HepG2 (cell line): Measurements from ENCODE around the gene CD320. TPM values are rescaled to one million over a fixed set of nuclear protein-coding genes. Genes with fewer than 3 reads are reported as not detected.
"Not testable (repeated sequence)": the region's sequence is repeated elsewhere in the genome, so short reads cannot be mapped to it uniquely, and the experiment has no call there.

Experiments used
- ATAC-seq: fragments of 200-7000 bp; cut with Tn5 transposase; 3 replicates; pipeline ENCODE4 v1.9.1; 2020; ENCODE audit warnings: mild to moderate bottlenecking, moderate library complexity
- BruUV-seq: library from RNA; stranded (reverse); fragments of 400-500 nt; replicated peaks from 2 replicates; lab custom pipeline; 2021; lab: Mats Ljungman, UMichigan
- CTCF ChIA-PET: fragments of 300-600 bp; formaldehyde crosslinking; extraction: SDS; loops from one replicate; lab custom pipeline; 2021; ENCODE audit warnings: low total read pairs, inconsistent platforms, low intra/inter-chr PET ratio; lab: Yijun Ruan, JAX
- POLR2A ChIA-PET: fragments of 350-600 bp; sonication (Branson Sonifier 250); formaldehyde crosslinking; loops from one replicate; lab custom pipeline; 2020; ENCODE audit warnings: antibody characterized with exemption, inconsistent platforms; lab: Yijun Ruan, JAX
- DNase-seq: peaks from one replicate; pipeline ENCODE4 v3.0.0-alpha.2; 2015; ENCODE audit warnings: low spot score
- FAIRE-seq: peaks from 3 replicates; lab custom pipeline; 2011; peaks lifted over from hg19 to GRCh38; lab: Jason Lieb, UNC
- H2AFZ ChIP-seq: one replicate; pipeline ENCODE4 v1.6.1; 2011; ENCODE audit warnings: low read length, inconsistent platforms
- H3K27ac ChIP-seq: fragments of 300-600 bp; 3 replicates; pipeline ENCODE4 v1.8.0; 2011; ENCODE audit warnings: mixed run types, mild to moderate bottlenecking, mixed read lengths, low read length, inconsistent platforms; ENCODE audit not compliant: insufficient read depth; ENCODE audit errors: extremely low read length
- H3K27me3 ChIP-seq, 2 experiments: fragments of 200-600 bp in 1 of 2; 2 replicates in 1 of 2; 3 replicates in 1 of 2; pipeline versions ENCODE4 v1.6.0 to v1.8.0; 2011; ENCODE audit warnings: low read length in 2 of 2, mild to moderate bottlenecking in 2 of 2, moderate library complexity in 2 of 2, inconsistent platforms in 1 of 2; ENCODE audit not compliant: insufficient read depth in 2 of 2, control insufficient read depth in 1 of 2
- H3K36me3 ChIP-seq, 2 experiments: fragments of 200-600 bp in 1 of 2; replicated peaks in 1 of 2; 2 replicates in 1 of 2; 3 replicates in 1 of 2; pipeline versions ENCODE4 v1.5.1 to v1.8.0; 2011; ENCODE audit warnings: low read length in 2 of 2, inconsistent platforms in 1 of 2; ENCODE audit not compliant: insufficient read depth in 2 of 2, control insufficient read depth in 1 of 2
- H3K4me1 ChIP-seq: 2 replicates; pipeline ENCODE4 v1.5.1; 2012; ENCODE audit warnings: low read length, inconsistent platforms; ENCODE audit not compliant: insufficient read depth
- H3K4me2 ChIP-seq: 2 replicates; pipeline ENCODE4 v1.6.0; 2011; ENCODE audit warnings: low read depth, low read length, inconsistent platforms
- H3K4me3 ChIP-seq, 3 experiments: fragments of 200-600 bp in 1 of 3; sonication (generic), shearing (Covaris generic) in 1 of 3; replicated peaks in 1 of 3; 2 replicates each; pipeline ENCODE4 v1.5.1; 2011 to 2016; ENCODE audit warnings: low read length in 3 of 3, inconsistent platforms in 2 of 3, low read depth in 2 of 3, mild to moderate bottlenecking in 2 of 3, control low read depth in 1 of 3, mixed read lengths in 1 of 3; ENCODE audit not compliant: insufficient read depth in 1 of 3
- H3K79me2 ChIP-seq: one replicate; pipeline ENCODE4 v1.6.1; 2011; ENCODE audit warnings: low read length, inconsistent platforms; ENCODE audit not compliant: insufficient read depth
- H3K9ac ChIP-seq: 2 replicates; pipeline ENCODE4 v1.6.0; 2011; ENCODE audit warnings: mild to moderate bottlenecking, low read depth, low read length, inconsistent platforms; ENCODE audit not compliant: insufficient read depth
- H3K9me3 ChIP-seq: 2 replicates; pipeline ENCODE4 v1.5.1; 2012; ENCODE audit warnings: mild to moderate bottlenecking, low read length
- H4K20me1 ChIP-seq: 2 replicates; pipeline ENCODE4 v1.6.0; 2011; ENCODE audit warnings: inconsistent platforms, mild to moderate bottlenecking, low read length, moderate library complexity; ENCODE audit not compliant: insufficient read depth
- CTCF ChIP-seq: sonication (generic); formaldehyde crosslinking; IDR thresholded peaks from 2 replicates; pipeline ENCODE4 v1.5.0; 2020; ENCODE audit warnings: mild to moderate bottlenecking, missing genetic modification reagents, moderate library complexity
- STAG1 ChIP-seq: sonication (generic); formaldehyde crosslinking; IDR thresholded peaks from 2 replicates; pipeline ENCODE4 v1.4.0; 2020; ENCODE audit warnings: missing genetic modification reagents
- ZBTB33 ChIP-seq: sonication (generic); formaldehyde crosslinking; IDR thresholded peaks from 2 replicates; pipeline ENCODE4 v1.4.0; 2020; ENCODE audit warnings: missing genetic modification reagents
- ZNF460 ChIP-seq: sonication (generic); formaldehyde crosslinking; IDR thresholded peaks from 2 replicates; pipeline ENCODE4 v1.5.1; 2020; ENCODE audit warnings: missing genetic modification reagents, mild to moderate bottlenecking, borderline replicate concordance
- WGBS: methylation state at CpG from one replicate; pipeline ENCODE4 v1.1.6; 2017; ENCODE audit warnings: low lambda C conversion rate; 5-methylcytosine and 5-hydroxymethylcytosine counted together
- in situ Hi-C: cut with HindIII; loops from 2 replicates; pipeline ENCODE4 v1.10.0; 2017; ENCODE audit warnings: low pct_unique_long_range_greater_than_20kb; ENCODE audit not compliant: extremely low pct_ligation_motif_present
- intact Hi-C: fragments of 100-400 bp; cut with micrococcal nuclease; formaldehyde crosslinking; loops from one replicate; pipeline ENCODE4 v1.10.0; 2022; ENCODE audit not compliant: unreplicated experiment
- polyA plus RNA-seq, 8 experiments: library from polyadenylated mRNA; depleted of rRNA in 3 of 8; stranded (reverse) in 7 of 8; unstranded in 1 of 8; fragments of >200 nt; fragmentation: Illumina TruSeq in 4 of 8; extraction: Trizol in 4 of 8; gene quantifications; 2 replicates each; pipeline versions ENCODE4 v1.2.1 to v1.2.3, GENCODE V29; 2011 to 2016; ENCODE audit warnings: low read depth in 4 of 8, missing spikeins in 1 of 8, mixed read lengths in 1 of 8; ENCODE audit not compliant: insufficient read depth in 1 of 8
- total RNA-seq, 5 experiments: library from RNA; depleted of rRNA; stranded (reverse); fragments of >200 nt; fragmentation: Illumina TruSeq; extraction: Trizol; gene quantifications; 2 replicates each; pipeline ENCODE4 v1.2.3, GENCODE V29; 2016; ENCODE audit warnings: low read depth in 1 of 5

Gene CD320
- total and polyA plus RNA-seq, 2 of the 13 experiments (the other 11 are each of a cell fraction or from before 2014, with no cell fraction given) = 83.1 to 99.9 TPM

GRCh38 chr19:8318835-8319234, 10.7 kb upstream of the CD320 start:
- H3K4me2 ChIP-seq, in situ Hi-C loops, H3K9me3 ChIP-seq, intact Hi-C loops, CTCF ChIA-PET, H3K27me3 ChIP-seq, H3K27ac ChIP-seq, DNase-seq, BruUV-seq, H3K9ac ChIP-seq, ATAC-seq, FAIRE-seq: not testable (repeated sequence)
- 87% methylated on average over 9 of the region's 9 CpGs for WGBS
- Histone ChIP-seq H3K36me3 (peaks cover 3 to 24% of the 10 kb centered on the region in 2 experiments; a peak in 4 of 5 replicates), H4K20me1 (peaks cover 19% of the 10 kb centered on the region), H3K4me1 (peaks cover 33% of the 10 kb centered on the region), H3K79me2 (peaks cover 34% of the 10 kb centered on the region)
- POLR2A ChIA-PET = interaction anchor here (0.6 to 6.5 kb wide), 3 partner anchors 12 to 62 kb away, joined by 4 to 39 read pairs (median 10); partner anchors contain the start of gene CD320
- TF ChIP-seq ZBTB33 (CRISPR knock-in tag) (0 out of 2 replicates have a peak, but pooled peaks have one; percentile 40), CTCF (0 out of 2 replicates have a peak, but pooled peaks have one; percentile 17), ZNF460 (peak; percentile 40; the same call in 1 of the 2 replicates), STAG1 (CRISPR knock-in tag) (peak; percentile 11)
- TF ChIP-seq, all 625 proteins: peak for 4; not testable (repeated sequence) for 621
- not testable (repeated sequence) for H2AFZ ChIP-seq, H3K4me3 ChIP-seq
